Tibial nerve (tissue), 4 donors: ENCODE measurements around the gene STAB1. TPM values are rescaled to one million over a fixed set of nuclear protein-coding genes. Genes with fewer than 3 reads are reported as not detected.

ENCODE experiments used
- DNase-seq, 2 donors: peaks; one replicate each; pipeline ENCODE4 v3.0.0-alpha.2; 2019; ENCODE audit warnings: low spot score in 2 of 2
- H3K27ac ChIP-seq, 4 donors: fragments of 200-600 bp; sonication (generic) in 3 of 4; one replicate each; pipeline ENCODE4 v1.5.1; 2017 to 2019; ENCODE audit warnings: mild to moderate bottlenecking in 1 of 4
- H3K27me3 ChIP-seq, 2 donors: fragments of 200-600 bp; sonication (generic) in 1 of 2; one replicate each; pipeline versions ENCODE4 v1.5.1 to v1.6.0; 2017 to 2019
- H3K36me3 ChIP-seq, 3 donors: fragments of 200-600 bp; sonication (generic); one replicate each; pipeline ENCODE4 v1.5.1; 2018 to 2019
- H3K4me1 ChIP-seq, 4 donors: fragments of 200-600 bp; sonication (generic) in 3 of 4; one replicate each; pipeline ENCODE4 v1.5.1; 2017 to 2019
- H3K4me3 ChIP-seq, 4 donors: fragments of 200-600 bp; sonication (generic) in 3 of 4; one replicate each; pipeline ENCODE4 v1.5.1; 2017 to 2019; ENCODE audit warnings: mild to moderate bottlenecking in 1 of 4, moderate library complexity in 1 of 4
- H3K9me3 ChIP-seq, 4 donors: fragments of 200-600 bp; sonication (generic) in 3 of 4; one replicate each; pipeline ENCODE4 v1.5.1; 2017 to 2019
- CTCF ChIP-seq, 5 experiments: fragments of 200-600 bp in 3 of 5; fragments of 450-650 bp in 2 of 5; sonication (generic) in 3 of 5; IDR thresholded peaks; one replicate each; pipeline ENCODE4 v1.5.1; 2016 to 2019; ENCODE audit warnings: antibody characterized with exemption in 5 of 5, mild to moderate bottlenecking in 3 of 5, moderate library complexity in 2 of 5
- EP300 ChIP-seq, 2 donors: sonication (generic); formaldehyde crosslinking; IDR thresholded peaks; one replicate each; pipeline ENCODE4 v1.6.1; 2017; ENCODE audit warnings: antibody characterized with exemption in 2 of 2, mild to moderate bottlenecking in 1 of 2
- POLR2A ChIP-seq, 2 donors: fragments of 450-650 bp; IDR thresholded peaks; one replicate each; pipeline ENCODE4 v1.6.1; 2017; ENCODE audit warnings: antibody characterized with exemption in 2 of 2, mild to moderate bottlenecking in 2 of 2, moderate library complexity in 2 of 2
- WGBS, 2 donors: methylation state at CpG; one replicate each; pipeline ENCODE4 v1.1.5; 2018; 5-methylcytosine and 5-hydroxymethylcytosine counted together
- total RNA-seq, 4 donors: library from RNA; depleted of rRNA; stranded (reverse); fragments of >200 nt; gene quantifications; one replicate each; pipeline ENCODE4 v1.1.0, GENCODE V29; 2016

STAB1 gene
- total RNA-seq, 4 donors from 2014 or later, result 167 to 527 (median 264) TPM

DNA sequence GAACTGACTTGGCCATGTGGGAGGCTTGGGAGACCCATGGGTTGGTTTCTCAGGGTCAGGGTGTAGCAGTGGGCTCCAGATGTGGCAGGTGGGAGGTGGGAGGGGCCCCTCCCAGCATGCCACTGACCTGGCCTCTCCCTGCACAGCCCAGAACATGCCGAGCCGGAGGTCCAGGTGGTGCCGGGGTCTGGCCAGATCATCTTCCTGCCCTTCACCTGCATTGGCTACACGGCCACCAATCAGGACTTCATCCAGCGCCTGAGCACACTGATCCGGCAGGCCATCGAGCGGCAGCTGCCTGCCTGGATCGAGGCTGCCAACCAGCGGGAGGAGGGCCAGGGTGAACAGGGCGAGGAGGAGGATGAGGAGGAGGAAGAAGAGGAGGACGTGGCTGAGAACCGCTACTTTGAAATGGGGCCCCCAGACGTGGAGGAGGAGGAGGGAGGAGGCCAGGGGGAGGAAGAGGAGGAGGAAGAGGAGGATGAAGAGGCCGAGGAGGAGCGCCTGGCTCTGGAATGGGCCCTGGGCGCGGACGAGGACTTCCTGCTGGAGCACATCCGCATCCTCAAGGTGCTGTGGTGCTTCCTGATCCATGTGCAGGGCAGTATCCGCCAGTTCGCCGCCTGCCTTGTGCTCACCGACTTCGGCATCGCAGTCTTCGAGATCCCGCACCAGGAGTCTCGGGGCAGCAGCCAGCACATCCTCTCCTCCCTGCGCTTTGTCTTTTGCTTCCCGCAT, 7.9 kb upstream of the STAB1 start:
- no peak for TF ChIP-seq CTCF (IDR thresholded peaks at IDR 0.05)
- no peak for TF ChIP-seq POLR2A (IDR thresholded peaks at IDR 0.05)
- TF ChIP-seq EP300 (IDR thresholded peaks at IDR 0.05), result no peak
- DNase-seq, result no peak
- Histone ChIP-seq H3K27ac (peak overlapping the region in 2 of 4 donors; percentile 83 to 86), H3K4me3 (no peak overlapping the region), H3K4me1 (peaks cover 0 to 75% (median 29%) of the 10 kb centered on the region in 4 donors), H3K27me3 (no peaks in the 10 kb centered on the region), H3K36me3 (peaks cover 9 to 85% (median 44%) of the 10 kb centered on the region in 3 donors), H3K9me3 (no peaks in the 10 kb centered on the region)
- WGBS, 2 donors, result 89 to 92% methylated on average over 29 to 31 of the region's 31 CpGs

GRCh38 chr3:52487788-52488691, 7.1 kb upstream of the STAB1 start:
- peak overlapping the region in 1 of 4 donors; percentile 65 for H3K27ac ChIP-seq
- H3K36me3 ChIP-seq, result peaks cover 9 to 85% (median 44%) of the 10 kb centered on the region in 3 donors
- H3K27me3 ChIP-seq, result no peaks in the 10 kb centered on the region
- H3K9me3 ChIP-seq, result no peaks in the 10 kb centered on the region
- peaks cover 0 to 75% (median 31%) of the 10 kb centered on the region in 4 donors for H3K4me1 ChIP-seq
- TF ChIP-seq POLR2A (IDR thresholded peaks at IDR 0.05) (no peak), EP300 (IDR thresholded peaks at IDR 0.05) (no peak), CTCF (IDR thresholded peaks at IDR 0.05) (no peak)
- DNase-seq, result no peak
- WGBS, 2 donors, result 95 to 97% methylated on average over 52 to 59 of the region's 59 CpGs
- H3K4me3 ChIP-seq, result no peak overlapping the region

GRCh38 chr3:52488746-52489145, 6.4 kb upstream of the STAB1 start:
- H3K36me3 ChIP-seq, result peaks cover 9 to 87% (median 44%) of the 10 kb centered on the region in 3 donors
- peaks cover 0 to 75% (median 24%) of the 10 kb centered on the region in 4 donors for H3K4me1 ChIP-seq
- TF ChIP-seq POLR2A (IDR thresholded peaks at IDR 0.05) (no peak), CTCF (IDR thresholded peaks at IDR 0.05) (no peak), EP300 (IDR thresholded peaks at IDR 0.05) (no peak)
- peak overlapping the region in 1 of 4 donors; percentile 65 for H3K27ac ChIP-seq
- WGBS, 2 donors, result 89 to 94% methylated on average over 3 of the region's 3 CpGs
- DNase-seq, result no peak
- no peaks in the 10 kb centered on the region for H3K9me3 ChIP-seq
- H3K27me3 ChIP-seq, result no peaks in the 10 kb centered on the region
- H3K4me3 ChIP-seq, result no peak overlapping the region

- Histone ChIP-seq H3K9me3 (no peaks in the 10 kb centered on the region), H3K36me3 (peaks cover 9 to 94% (median 44%) of the 10 kb centered on the region in 3 donors), H3K27me3 (no peaks in the 10 kb centered on the region), H3K4me3 (no peak overlapping the region), H3K27ac (peak overlapping the region in 3 of 4 donors; percentile 47 to 65 (median 52)), H3K4me1 (peaks cover 0 to 75% (median 19%) of the 10 kb centered on the region in 4 donors)
- TF ChIP-seq POLR2A (IDR thresholded peaks at IDR 0.05) (no peak), CTCF (IDR thresholded peaks at IDR 0.05) (no peak), EP300 (IDR thresholded peaks at IDR 0.05) (no peak)
- no peak for DNase-seq
- 88 to 90% methylated on average over 5 to 6 of the region's 18 CpGs for WGBS, 2 donors
Measured at GRCh38 chr3:52489453-52489852, 5.7 kb upstream of the STAB1 start.
